Ascending aorta (tissue), 2 donors: ENCODE results near the gene THEM5. TPM values are rescaled to one million over a fixed set of nuclear protein-coding genes. Genes with fewer than 3 reads are reported as not detected.

Experiments used
- DNase-seq, 2 donors: peaks; one replicate each; pipeline ENCODE4 v3.0.0-alpha.2; 2019; ENCODE audit warnings: low spot score in 2 of 2
- H3K27ac ChIP-seq, 2 donors: fragments of 200-600 bp; sonication (generic); one replicate each; pipeline ENCODE4 v1.5.1; 2016 to 2017; ENCODE audit warnings: mild to moderate bottlenecking in 1 of 2
- H3K27me3 ChIP-seq: fragments of 200-600 bp; sonication (generic); one replicate; pipeline ENCODE4 v1.5.1; 2017
- H3K36me3 ChIP-seq, 2 donors: fragments of 200-600 bp; sonication (generic); one replicate each; pipeline ENCODE4 v1.5.1; 2016
- H3K4me1 ChIP-seq, 2 donors: fragments of 200-600 bp; sonication (generic); one replicate each; pipeline ENCODE4 v1.5.1; 2016 to 2017; ENCODE audit warnings: mild to moderate bottlenecking in 1 of 2
- H3K4me3 ChIP-seq, 2 donors: fragments of 200-600 bp; sonication (generic); one replicate each; pipeline ENCODE4 v1.5.1; 2016 to 2017; ENCODE audit warnings: mild to moderate bottlenecking in 1 of 2
- H3K9me3 ChIP-seq, 2 donors: fragments of 200-600 bp; sonication (generic); one replicate each; pipeline ENCODE4 v1.5.1; 2016
- CTCF ChIP-seq, 3 experiments: fragments of 200-600 bp in 2 of 3; fragments of 450-650 bp in 1 of 3; sonication (generic) in 2 of 3; IDR thresholded peaks; one replicate each; pipeline ENCODE4 v1.5.1; 2016 to 2019; ENCODE audit warnings: antibody characterized with exemption in 3 of 3, mild to moderate bottlenecking in 1 of 3, moderate library complexity in 1 of 3
- intact Hi-C: fragments of 100-400 bp; cut with DNase I; formaldehyde crosslinking; loops from one replicate; pipeline ENCODE4 v1.15.1; 2023
- total RNA-seq: library from RNA; depleted of rRNA; stranded (reverse); fragments of >200 nt; gene quantifications from one replicate; pipeline ENCODE4 v1.1.0, GENCODE V29; 2016

THEM5 gene
- total RNA-seq, 1 donor from 2014 or later: not detected

- DNase-seq: no peak
- no peak for TF ChIP-seq CTCF (IDR thresholded peaks at IDR 0.05)
- H3K27me3 ChIP-seq: peaks cover 15% of the 10 kb centered on the region
Observed at GRCh38 chr1:151839457-151840403, 13.8 kb downstream of the THEM5 start, which contains the start of gene C2CD4D. Gene C2CD4D, minus strand, starts transcription at chr1:151839820. Its CDS starts 831 bp downstream, at chr1:151838989.

GRCh38 chr1:151839082-151839412 is 14.5 kb downstream of the THEM5 start:
- intact Hi-C loops: no loop called here
- Histone ChIP-seq H3K4me1 (peaks cover 8 to 10% of the 10 kb centered on the region in 2 donors), H3K36me3 (no peaks in the 10 kb centered on the region), H3K9me3 (no peaks in the 10 kb centered on the region), H3K4me3 (peak overlapping the region; percentile 69 to 74), H3K27ac (no peak overlapping the region), H3K27me3 (peaks cover 15% of the 10 kb centered on the region)
- TF ChIP-seq CTCF (IDR thresholded peaks at IDR 0.05): no peak
- DNase-seq: no peak

More at GRCh38 chr1:151839457-151840403, 13.8 kb downstream of the THEM5 start, which contains the start of gene C2CD4D:
- peak within 1 kb of the TSS; percentile 69 to 74 for H3K4me3 ChIP-seq
- no peak within 1 kb of the TSS for H3K27ac ChIP-seq
- intact Hi-C loops: no loop called here
- peaks cover 8 to 10% of the 10 kb centered on the region in 2 donors for H3K4me1 ChIP-seq
- H3K36me3 ChIP-seq: no peaks in the 10 kb centered on the region
- H3K9me3 ChIP-seq: no peaks in the 10 kb centered on the region

- DNase-seq: no peak
- no peak for TF ChIP-seq CTCF (IDR thresholded peaks at IDR 0.05)
- H3K27me3 ChIP-seq: peaks cover 15% of the 10 kb centered on the region
- intact Hi-C loops: no loop called here
- H3K4me1 ChIP-seq: peaks cover 8 to 10% of the 10 kb centered on the region in 2 donors
- H3K27ac ChIP-seq: no peak overlapping the region
- H3K9me3 ChIP-seq: no peaks in the 10 kb centered on the region
- H3K4me3 ChIP-seq: peak overlapping the region; percentile 69 to 74
- no peaks in the 10 kb centered on the region for H3K36me3 ChIP-seq
Observed at GRCh38 chr1:151838222-151839081, 15.1 kb downstream of the THEM5 start.

- peaks cover 8 to 10% of the 10 kb centered on the region in 2 donors for H3K4me1 ChIP-seq
- H3K36me3 ChIP-seq: no peaks in the 10 kb centered on the region
- H3K27me3 ChIP-seq: peaks cover 15% of the 10 kb centered on the region
- no peaks in the 10 kb centered on the region for H3K9me3 ChIP-seq
- DNase-seq: no peak
- H3K4me3 ChIP-seq: peak overlapping the region; percentile 69 to 74
- no peak for TF ChIP-seq CTCF (IDR thresholded peaks at IDR 0.05)
- H3K27ac ChIP-seq: no peak overlapping the region
- intact Hi-C loops: no loop called here
Observed at GRCh38 chr1:151837884-151838221, 15.7 kb downstream of the THEM5 start.

- no peak for DNase-seq
- intact Hi-C loops: no loop called here
Observed at GRCh38 chr1:151837197-151837596, 16.3 kb downstream of the THEM5 start.

More at GRCh38 chr1:151837197-151837596, 16.3 kb downstream of the THEM5 start:
- H3K4me3 ChIP-seq: no peak overlapping the region
- TF ChIP-seq CTCF (IDR thresholded peaks at IDR 0.05): no peak
- H3K4me1 ChIP-seq: peaks cover 8 to 10% of the 10 kb centered on the region in 2 donors
- no peaks in the 10 kb centered on the region for H3K36me3 ChIP-seq
- peaks cover 15% of the 10 kb centered on the region for H3K27me3 ChIP-seq
- H3K9me3 ChIP-seq: no peaks in the 10 kb centered on the region
- H3K27ac ChIP-seq: no peak overlapping the region
